NCI-H82 (cell line): ENCODE measurements around the gene SOWAHB.
"Not testable (repeated sequence)": the region's sequence is repeated elsewhere in the genome, so short reads cannot be mapped to it uniquely, and the experiment has no call there.

Experiments used
- DNase-seq: peaks from one replicate; lab custom pipeline; 2025; lab: John Stamatoyannopoulos, UW

Gene SOWAHB

DNA sequence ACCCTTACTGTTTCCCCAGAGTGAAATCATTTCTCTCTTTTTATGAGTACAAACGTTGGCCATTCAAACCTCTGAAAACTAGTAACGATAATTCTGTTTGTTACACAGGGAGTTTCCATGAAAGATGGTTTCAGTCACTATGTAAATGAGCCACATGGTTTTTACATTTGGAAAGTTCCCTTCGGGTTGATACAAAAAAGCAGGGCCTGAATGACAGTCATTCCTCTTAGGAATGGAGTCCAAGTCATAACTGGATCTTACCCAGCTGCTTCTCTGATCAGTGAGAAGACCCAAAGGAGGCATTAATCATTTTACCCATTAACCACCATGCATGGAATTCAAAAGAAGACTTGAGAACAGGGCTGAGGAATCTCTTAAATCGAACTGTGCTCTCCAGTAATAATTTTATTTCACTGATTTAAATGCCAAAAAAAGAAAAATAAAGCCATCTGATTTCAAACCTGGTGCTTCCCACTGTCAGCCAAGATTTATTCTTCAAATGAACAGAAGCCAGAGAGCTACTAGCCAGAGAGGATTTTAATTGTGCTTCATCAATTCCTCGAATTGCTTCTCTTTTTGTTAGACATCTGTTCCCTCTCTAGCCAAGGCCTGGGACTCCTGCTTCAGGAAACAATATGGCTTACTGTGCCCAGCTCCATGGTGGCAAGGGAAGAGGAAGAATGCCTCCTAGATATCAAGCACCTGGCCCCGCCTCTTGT lies 3.2 kb downstream of the SOWAHB start:
- DNase-seq, result no peak

- DNase-seq, result no peak
These were observed 5.3 kb downstream of the SOWAHB start for GRCh38 chr4:76892601-76893000.

DNA sequence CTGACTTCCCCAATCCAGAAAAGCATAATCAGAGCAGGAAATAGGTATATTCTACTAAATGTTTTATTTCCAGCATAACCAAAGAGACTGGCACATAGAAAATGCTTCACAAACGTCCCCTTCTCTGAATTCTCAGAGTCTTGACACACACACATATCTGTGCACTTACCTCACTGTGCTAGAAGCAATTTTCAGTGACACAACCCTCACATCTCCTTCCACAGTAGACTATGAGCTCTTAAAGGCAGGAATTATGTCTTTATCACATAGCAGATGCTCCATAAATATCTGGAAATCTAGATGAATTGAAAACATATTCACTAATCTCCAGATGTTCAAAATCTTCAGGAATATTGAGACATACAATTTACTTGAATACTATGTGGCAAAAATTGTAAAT lies 5.9 kb downstream of the SOWAHB start:
- no peak for DNase-seq

DNA sequence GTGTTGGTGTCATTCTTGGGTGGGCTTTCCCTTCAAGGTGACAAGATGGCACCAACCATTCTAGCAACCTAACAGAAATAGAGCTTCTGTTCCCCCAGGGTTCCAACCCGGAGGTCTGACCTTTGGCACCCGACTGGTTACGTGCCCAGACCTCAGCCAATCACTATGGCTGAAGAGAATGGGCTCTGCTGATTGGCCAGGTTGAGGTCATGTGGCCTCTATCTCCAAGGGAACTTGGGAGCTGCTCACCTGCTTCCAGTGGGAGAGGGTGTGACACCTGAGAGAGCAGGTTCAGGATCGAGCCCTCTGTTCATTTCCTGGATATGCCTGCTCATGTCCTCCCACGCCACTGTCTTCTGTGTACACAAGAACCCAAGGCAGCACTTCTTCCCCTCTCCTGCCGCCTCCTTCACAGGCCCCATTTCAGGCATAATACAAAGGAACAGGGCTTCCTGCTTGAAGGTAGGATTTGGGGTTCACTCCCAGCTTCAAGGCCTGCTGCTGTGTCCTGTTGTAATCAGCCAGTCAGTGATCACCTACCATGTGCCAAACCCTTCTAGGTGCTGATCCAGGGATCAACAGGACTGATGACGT lies 11.0 kb downstream of the SOWAHB start:
- no peak for DNase-seq

- DNase-seq, result no peak
These were observed 11.7 kb downstream of the SOWAHB start for GRCh38 chr4:76886214-76886613.

GRCh38 chr4:76883147-76883546 lies 14.8 kb downstream of the SOWAHB start:
- no peak for DNase-seq

DNA sequence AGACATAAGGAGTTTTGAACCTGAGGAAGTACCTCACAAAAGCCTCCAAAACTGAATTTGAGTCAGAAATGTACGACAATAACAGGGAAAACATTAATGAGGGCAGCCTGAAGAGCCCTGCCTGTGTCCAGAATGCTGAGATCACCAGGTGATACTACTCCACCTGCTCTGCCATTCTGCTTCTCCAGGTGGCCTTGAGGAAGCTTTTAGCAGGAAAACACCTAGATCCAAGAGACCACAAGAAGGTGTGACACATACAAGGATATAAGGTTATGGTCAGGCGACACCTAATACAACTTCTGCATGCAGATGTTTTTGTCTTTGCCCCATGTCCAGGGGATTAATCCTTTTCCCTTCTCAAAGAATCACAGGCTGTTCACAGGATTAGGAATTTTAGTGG lies 15.3 kb downstream of the SOWAHB start:
- DNase-seq, result no peak

DNA sequence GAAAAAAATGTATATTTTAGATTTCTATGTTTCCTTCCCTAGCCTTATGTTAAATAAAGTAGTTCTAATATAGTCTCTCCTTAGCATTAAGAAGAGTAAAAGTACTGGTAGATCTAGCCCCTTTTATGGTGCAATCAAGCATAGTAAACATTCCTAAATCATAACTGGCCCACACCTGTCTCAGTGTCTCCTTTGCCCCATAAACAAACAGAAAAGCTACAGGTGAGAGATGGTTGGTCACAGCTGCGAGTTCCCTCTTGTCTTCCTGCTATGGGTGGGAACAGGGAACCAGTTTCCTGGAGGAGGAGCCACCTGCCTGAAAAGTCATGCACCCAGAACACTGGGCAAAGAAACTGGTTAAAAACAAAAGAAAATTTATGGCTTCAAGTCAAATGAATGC lies 16.6 kb downstream of the SOWAHB start:
- DNase-seq, result no peak

DNA sequence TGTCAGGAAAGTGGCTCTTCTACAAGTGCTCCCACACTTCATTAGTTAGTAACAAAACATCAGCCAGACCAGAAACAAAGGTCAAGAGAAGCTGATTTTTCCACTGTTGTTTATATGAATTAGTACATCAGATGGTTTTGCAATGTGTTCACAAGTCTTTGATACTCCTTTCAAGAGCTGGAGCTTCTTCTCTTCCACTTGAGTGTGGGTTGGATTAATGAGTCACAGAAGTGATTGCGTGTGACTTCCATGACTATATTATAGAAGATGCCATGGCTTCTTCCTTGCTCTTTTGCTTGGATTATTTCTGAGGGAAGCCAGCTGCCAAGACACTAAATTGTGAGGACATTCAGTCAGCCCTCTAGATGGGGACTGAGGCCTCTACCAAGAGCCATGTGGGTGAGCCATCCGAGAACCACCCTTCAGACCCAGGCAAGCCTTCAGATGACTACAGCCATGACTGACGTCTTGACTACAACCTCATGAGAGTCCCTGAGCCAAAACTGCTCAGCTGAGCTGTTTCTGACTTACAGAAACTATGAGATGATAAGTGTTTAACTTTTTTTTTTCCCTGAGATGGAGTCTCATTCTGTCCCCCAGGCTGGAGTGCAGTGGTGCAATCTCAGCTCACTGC lies 18.1 kb downstream of the SOWAHB start:
- DNase-seq, result no peak

DNA sequence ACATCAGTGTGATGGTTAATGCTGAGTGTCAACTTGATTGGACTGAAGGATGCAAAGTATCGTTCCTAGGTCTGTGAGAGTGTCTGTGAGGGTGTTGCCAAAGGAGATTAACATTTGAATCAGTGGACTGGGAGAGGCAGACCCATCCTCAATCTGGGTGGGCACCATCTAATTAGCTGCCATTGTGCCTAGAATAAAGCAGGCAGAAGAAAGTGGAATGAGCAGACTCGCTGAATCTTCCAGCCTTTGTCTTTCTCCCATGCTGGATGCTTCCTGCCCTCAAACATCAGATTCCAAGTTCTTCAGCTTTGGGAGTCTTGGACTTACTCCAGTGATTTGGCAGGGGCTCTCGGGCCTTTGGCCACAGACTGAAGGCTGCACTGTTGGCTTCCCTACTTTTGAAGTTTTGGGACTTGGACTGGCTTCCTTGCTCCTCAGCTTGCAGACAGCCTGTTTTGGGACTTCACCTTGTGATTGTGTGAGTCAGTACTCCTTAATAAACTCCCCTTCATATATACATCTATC lies 19.2 kb downstream of the SOWAHB start:
- DNase-seq, result not testable (repeated sequence)

DNA sequence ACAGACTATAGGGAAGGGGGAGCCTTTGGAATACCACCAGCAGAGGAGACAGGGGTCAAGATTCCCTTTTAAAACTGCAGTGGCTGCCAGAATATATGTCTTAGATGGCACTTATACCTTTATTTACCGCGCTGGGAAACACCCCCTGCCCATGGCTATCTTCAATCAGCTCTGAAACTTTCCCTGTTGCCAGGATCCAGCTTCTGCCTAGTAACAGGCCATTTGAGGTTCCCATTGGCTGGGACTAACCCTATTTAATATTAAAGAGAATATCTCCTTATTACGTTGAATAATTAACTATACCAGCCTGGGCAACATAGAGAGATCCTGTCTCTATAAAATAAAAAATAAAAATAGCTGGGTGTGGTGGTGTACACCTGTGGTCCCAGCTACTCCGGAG lies 23.8 kb downstream of the SOWAHB start:
- DNase-seq, result no peak

DNA sequence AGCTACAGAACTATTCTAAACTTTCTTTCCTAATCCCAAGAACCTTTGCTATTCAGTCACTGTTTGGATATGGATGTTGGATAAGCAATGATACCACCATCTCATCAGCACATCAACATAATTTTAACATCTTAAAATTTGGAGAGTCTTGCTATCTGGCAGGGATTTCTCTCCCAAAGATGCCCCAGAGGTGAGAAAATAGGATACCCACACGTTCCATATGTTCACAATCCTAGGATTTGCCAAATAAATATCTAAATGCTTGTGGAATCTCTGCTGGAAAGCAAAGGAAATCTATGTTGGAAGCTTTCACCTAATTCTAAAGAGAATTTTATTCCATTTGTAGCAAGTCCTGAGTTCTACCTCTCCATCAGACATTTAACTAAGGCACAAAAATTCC lies 24.4 kb downstream of the SOWAHB start:
- DNase-seq, result no peak

- DNase-seq, result no peak
These were observed 25.4 kb downstream of the SOWAHB start for GRCh38 chr4:76872556-76872955.

GRCh38 chr4:76868780-76869179 lies 29.2 kb downstream of the SOWAHB start:
- not testable (repeated sequence) for DNase-seq

GRCh38 chr4:76867880-76868655 lies 29.9 kb downstream of the SOWAHB start:
- peak; percentile 60 for DNase-seq

DNA sequence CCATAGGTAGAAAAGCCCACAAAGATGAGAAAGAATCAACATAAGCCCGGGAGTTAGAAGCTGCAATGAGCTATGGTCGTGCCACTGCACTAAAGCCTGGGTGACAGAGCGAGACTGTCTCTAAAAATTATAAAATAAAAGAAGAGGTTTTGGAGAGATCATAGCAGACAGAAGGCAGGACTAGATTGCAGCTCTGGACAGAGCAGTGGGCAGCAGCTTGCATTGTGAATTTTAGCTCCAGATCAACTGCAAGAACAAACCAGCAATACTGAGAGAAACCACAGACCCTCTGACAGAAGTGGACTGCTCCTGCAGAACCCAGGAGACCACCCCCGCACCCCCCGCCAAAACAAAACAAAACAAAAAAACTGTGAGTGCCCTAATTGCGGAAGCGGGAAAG lies 30.6 kb downstream of the SOWAHB start:
- no peak for DNase-seq

- DNase-seq, result no peak
These were observed 31.3 kb downstream of the SOWAHB start for GRCh38 chr4:76866641-76867040.

DNA sequence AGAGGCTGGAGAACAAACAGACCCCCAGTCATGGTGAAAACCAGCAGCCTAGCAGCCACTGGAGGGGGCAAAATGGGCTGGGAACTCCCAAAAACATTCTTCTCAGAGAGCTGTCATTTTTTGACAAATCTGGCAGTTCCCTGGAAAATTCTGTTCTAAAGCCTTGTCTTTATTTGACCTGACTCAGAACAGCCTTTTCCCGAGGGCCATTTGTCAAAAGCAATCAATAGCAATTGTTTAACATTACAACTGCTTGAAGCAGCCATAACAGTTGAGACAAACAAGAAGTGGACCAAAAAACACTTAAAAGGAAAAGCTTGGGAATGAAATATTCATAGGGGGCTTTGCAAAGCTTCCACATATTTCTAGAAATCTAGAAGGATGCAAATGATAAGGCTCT lies 39.6 kb downstream of the SOWAHB start:
- no peak for DNase-seq

- no peak for DNase-seq
These were observed 40.9 kb downstream of the SOWAHB start for GRCh38 chr4:76857074-76857409.

DNA sequence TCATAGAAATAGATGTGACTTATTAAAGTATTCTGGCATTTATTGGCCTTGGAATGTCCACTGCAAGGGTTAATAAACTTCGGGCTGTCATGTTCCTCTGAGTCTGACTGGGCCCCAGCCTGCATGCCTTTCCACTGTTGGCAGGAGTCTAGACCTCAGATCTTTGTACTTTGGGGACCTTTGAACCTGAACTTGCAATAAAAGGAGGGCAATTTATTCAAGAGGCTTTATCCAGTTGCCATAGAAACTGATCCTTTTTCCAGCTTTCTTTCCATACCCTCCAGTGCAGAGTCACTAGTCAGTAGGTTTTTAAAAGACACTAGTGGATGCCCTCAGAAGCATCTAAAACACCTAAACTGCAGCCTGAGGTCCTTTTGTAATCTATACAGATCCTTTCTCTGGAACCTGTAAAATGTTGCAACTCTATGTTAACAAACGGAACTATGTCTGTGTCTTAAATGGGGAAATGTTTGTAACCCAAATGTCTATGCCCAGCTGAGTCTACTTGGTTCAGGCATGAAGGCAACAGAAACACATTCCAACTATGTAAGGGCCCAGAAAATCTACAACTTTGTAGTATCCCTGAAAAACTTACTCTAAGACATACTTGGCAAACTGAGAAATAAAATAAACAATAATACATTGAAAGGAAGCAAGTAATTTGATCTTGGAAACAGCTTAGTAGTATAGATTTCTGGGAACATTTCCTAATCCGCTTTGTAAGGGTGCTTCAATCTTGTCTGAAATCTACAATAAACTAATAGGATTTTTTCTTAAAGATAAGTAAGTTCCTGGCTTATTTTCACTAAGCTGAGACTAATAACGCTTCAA lies 41.5 kb downstream of the SOWAHB start:
- DNase-seq, result peak; percentile 34

DNA sequence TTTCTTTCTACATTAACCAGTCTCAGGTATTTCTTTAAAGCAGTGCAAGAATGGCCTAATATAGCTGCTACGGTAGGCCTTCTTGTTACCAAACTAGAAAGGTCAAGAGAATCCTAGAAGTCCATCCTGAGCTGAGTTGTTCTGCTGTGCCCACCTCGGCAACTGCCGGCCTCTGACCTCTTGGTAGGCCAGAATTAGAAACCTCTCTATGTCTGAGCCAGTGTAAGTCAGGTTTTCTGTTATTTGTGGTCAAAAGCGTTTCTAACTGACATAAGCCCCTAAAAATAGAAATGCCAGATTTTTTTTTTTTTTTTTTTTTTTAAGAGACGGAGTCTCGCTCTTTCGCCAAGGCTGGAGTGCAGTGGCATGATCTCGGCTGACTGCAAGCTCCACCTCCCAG lies 43.1 kb downstream of the SOWAHB start:
- DNase-seq, result no peak

DNA sequence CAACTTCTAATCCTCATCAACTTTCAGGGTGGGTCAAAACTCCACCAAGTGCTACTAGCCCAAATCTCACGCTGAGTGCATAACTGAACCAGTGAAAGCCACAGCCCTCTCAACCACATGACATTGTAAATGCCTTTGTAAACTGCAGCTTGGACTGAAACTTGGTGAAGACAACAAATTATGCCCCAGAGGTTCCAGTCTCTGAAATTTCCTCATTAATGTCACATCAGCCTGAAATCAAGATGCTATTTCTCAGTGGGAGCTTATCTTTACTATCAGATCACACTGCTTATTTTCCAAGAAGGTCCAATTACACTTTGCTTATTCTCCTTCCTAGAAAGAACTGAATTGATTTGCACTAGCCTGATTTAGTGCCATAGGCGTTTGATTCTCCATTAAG lies 46.6 kb downstream of the SOWAHB start:
- no peak for DNase-seq
